ENCODE measurements around the gene AMIGO1.

Gene AMIGO1

DNA sequence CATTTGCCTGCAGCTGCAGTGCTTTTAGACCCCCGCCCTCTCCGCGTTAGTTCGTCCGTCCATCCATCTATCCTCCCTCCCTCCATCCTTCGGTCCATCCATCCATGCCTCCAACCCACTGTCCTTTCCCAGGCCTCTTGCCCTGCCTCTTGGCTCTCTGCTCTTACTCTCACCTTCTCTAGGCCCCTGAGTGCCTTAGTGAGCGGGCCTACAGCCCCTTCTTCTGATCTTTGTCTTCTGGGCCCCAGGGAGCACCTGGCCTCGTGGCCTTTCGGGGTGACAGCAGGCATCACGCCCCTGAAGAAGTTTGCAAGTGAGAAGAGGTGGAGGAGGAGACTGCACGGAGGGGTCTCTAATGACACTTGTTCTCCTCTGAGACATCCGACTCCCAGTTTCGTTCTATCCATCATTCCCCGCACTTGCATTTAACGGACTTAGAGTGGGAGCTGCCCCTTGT is 25.0 kb downstream of the AMIGO1 start:
- TF ChIP-seq, protein P1, sequence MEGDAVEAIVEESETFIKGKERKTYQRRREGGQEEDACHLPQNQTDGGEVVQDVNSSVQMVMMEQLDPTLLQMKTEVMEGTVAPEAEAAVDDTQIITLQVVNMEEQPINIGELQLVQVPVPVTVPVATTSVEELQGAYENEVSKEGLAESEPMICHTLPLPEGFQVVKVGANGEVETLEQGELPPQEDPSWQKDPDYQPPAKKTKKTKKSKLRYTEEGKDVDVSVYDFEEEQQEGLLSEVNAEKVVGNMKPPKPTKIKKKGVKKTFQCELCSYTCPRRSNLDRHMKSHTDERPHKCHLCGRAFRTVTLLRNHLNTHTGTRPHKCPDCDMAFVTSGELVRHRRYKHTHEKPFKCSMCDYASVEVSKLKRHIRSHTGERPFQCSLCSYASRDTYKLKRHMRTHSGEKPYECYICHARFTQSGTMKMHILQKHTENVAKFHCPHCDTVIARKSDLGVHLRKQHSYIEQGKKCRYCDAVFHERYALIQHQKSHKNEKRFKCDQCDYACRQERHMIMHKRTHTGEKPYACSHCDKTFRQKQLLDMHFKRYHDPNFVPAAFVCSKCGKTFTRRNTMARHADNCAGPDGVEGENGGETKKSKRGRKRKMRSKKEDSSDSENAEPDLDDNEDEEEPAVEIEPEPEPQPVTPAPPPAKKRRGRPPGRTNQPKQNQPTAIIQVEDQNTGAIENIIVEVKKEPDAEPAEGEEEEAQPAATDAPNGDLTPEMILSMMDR (IDR thresholded peaks at IDR 0.05; ENCODE audit: low read depth, low read length, missing control alignments): no peak
- DNase-seq (ENCODE audit: low read depth): no peak
- peak overlapping the region; percentile 72 for H3K4me3 ChIP-seq (ENCODE audit: low read depth, low read length)

DNA sequence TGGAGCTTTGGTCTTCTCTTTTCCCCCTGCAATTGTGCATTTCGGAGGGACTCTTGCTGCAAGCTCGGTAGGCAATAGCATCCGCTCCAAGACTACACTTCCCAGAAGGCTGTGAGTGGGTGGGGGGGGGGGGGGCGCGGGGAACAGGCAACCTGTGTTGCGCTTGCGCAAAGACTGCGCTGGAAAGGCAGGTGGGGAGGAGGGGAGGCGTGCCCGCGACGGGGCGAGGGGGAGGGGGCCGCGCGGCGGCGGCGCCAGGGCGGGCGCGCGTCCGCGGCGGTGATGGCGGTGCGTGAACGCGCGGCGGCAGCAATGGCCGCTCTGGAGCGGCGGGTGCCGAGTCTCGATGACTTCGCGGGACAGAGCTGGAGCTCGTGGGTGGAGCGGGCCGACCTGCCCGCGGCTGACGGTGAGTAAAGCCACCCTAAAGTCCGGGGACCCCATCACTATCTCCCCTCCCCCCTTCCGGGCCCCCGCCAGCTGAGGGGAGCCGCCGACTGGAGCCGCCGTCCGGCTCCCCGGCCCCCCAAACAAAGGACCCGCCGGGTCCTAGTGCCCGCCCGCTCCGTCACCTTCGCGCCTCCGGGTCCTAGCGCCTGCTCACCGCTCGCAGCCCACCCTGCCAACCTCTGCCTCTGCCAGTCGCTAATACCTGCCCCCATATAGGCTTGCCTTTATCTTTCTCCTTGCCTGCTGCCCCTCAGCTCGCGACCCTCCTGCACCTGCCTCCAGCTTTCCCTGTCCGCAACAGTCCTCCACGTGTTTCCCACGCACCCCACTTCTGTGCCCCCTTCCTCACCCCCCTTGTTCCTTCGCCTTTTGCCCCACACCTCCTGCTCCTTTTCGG is 25.6 kb downstream of the AMIGO1 start, which contains the start of gene ATXN7L2:
Gene ATXN7L2 (plus strand): TSS at position 234 of the 847 bp plus-strand sequence. CDS start 49 bp downstream, at position 283.
- peak within 1 kb of the TSS; percentile 72 for H3K4me3 ChIP-seq (ENCODE audit: low read depth, low read length)
- peak; percentile 69 for DNase-seq (ENCODE audit: low read depth)
- TF ChIP-seq, protein P1 (IDR thresholded peaks at IDR 0.05; ENCODE audit: low read depth, low read length, missing control alignments): no peak

DNA sequence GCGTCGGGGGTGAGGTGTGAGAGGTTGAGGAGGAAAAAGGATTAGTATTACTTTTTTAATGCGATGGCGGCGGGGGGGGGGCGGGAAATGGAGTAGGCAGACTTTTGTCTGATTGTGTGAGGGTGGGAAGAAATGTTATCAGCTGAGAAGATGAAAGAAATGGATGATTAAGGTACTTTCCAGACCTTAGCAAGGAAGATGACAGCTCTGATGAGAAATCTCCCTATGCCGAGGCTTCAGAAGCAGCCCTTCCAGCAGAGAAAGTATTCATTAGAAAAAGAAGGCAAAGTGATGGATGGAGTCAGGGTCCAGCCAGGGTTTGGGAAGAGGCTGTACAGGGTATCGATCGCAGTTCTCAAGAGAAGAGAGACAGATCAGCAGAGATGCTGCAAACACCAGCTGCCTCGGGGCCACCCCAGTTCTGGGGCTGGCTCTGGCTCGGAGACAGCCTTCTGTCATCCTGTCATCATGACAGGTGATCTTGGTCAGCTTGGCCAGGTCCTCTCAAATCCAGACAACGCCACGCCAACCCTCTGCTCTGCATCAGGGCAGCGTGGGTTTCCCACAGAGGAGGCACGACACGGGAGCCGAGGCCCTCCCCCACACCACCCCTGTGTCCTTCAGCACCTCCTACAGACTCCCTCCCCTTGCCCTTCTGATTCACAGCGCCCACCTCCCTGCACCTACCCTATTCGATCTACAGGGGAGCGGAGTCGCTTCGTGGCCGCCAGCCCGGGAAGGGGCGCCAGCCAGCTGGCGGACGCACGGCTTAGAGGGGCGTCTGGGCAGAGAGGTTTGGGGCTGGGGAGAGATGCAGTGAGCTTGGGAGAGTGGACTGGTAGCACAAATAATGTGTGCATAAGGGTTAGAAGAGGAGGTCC is 26.5 kb downstream of the AMIGO1 start:
- no peak for DNase-seq (ENCODE audit: low read depth)
- H3K4me3 ChIP-seq (ENCODE audit: low read depth, low read length): peak overlapping the region; percentile 66
- TF ChIP-seq, protein P1 (IDR thresholded peaks at IDR 0.05; ENCODE audit: low read depth, low read length, missing control alignments): no peak

DNA sequence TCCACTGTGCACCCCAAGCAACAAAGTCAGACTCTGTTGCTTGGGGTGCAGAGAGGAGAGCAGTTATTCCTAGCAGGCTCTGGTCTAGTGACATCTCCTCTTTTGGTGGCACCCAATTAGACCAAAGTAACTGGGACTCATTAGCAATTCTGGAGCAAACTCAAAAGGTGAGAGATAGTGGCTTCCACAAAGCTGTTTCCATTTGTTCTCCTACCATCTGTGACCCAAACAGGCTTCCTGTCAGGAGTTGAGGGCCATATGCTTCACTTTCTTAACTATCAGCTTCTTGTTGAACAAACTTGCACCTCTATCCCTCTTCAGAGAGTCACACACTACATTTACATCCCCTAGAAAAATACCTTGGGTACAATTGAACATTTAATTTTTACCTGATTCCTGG is 27.3 kb downstream of the AMIGO1 start:
- TF ChIP-seq, protein P1 (IDR thresholded peaks at IDR 0.05; ENCODE audit: low read depth, low read length, missing control alignments): no peak
- H3K4me3 ChIP-seq (ENCODE audit: low read depth, low read length): no peak overlapping the region
- DNase-seq (ENCODE audit: low read depth): no peak

DNA sequence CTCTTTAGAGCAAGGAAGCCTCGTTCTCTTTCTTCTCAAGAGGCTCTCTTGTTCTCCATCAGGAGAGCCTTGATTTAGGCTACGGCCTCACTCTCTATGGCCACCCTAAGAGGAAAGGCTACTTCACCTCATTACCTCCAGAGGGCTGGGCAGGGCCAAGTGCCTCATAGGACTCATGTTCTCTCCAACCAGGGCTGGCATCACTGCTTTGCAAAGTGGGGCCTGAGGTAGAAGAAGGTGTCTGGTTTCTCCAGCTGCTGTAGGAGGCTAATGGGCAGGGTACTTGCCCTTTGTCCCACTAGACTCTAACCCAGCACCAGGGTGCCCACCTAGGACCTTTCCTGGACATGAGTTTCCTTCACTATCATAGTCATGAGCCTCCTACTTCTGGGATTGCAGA is 27.9 kb downstream of the AMIGO1 start:
- H3K4me3 ChIP-seq (ENCODE audit: low read depth, low read length): no peak overlapping the region
- TF ChIP-seq, protein P1 (IDR thresholded peaks at IDR 0.05; ENCODE audit: low read depth, low read length, missing control alignments): no peak
- DNase-seq (ENCODE audit: low read depth): no peak

DNA sequence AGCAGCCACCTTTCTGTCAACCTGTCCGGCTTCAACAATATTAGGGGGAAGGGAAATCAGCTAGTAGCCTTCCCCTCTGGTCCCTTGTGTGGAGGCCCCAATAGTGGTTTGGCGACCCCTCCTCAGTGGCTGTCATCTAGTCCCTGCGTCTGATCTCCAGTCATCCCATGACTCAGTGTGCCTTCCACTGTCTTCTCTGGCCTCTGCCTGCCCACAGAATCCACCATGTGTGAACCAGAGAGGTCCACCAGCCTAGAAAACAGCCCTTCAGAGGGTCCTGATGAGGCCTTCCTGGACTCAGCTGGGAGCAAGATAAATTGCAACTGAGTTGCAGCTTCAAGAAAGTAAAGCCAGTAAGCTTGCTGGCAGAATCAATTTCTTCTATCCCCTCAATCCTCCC is 29.6 kb downstream of the AMIGO1 start:
- DNase-seq (ENCODE audit: low read depth): no peak
- H3K4me3 ChIP-seq (ENCODE audit: low read depth, low read length): no peak overlapping the region
- TF ChIP-seq, protein P1 (IDR thresholded peaks at IDR 0.05; ENCODE audit: low read depth, low read length, missing control alignments): no peak

All from GM12864 (cell line).